SK-N-SH (cell line): ENCODE measurements around the gene SLC35F5.

Experiments used
- EZH2phosphoT487 ChIP-seq: fragments of 200-600 bp; sonication (generic); IDR thresholded peaks from 2 replicates; pipeline ENCODE4 v1.6.1; 2017; ENCODE audit warnings: low read depth, mixed run types, mild to moderate bottlenecking, antibody characterized with exemption, moderate library complexity, borderline replicate concordance
- FOXM1 ChIP-seq: IDR thresholded peaks from 2 replicates; pipeline ENCODE4 v1.4.0; 2012; ENCODE audit warnings: low read depth, mild to moderate bottlenecking
- NFIC ChIP-seq: IDR thresholded peaks from 2 replicates; pipeline ENCODE4 v1.4.0; 2012; ENCODE audit warnings: borderline replicate concordance
- POLR2AphosphoS5 ChIP-seq: IDR thresholded peaks from 2 replicates; pipeline ENCODE4 v1.6.1; 2012; ENCODE audit warnings: low read depth, low read length
- RCOR1 ChIP-seq: fragments of 150-350 bp; IDR thresholded peaks from 2 replicates; pipeline ENCODE4 v1.6.1; 2017; ENCODE audit warnings: antibody characterized with exemption, low read length
- TF ChIP-seq, protein P1 (sequence below): fragments of 200-600 bp; sonication (generic); IDR thresholded peaks from 2 replicates; pipeline ENCODE4 v1.6.1; 2017; ENCODE audit warnings: antibody characterized with exemption, mild to moderate bottlenecking, moderate library complexity
- TF ChIP-seq, protein P2 (sequence below): fragments of 150-350 bp; IDR thresholded peaks from 2 replicates; pipeline ENCODE4 v1.6.1; 2017; ENCODE audit warnings: antibody characterized with exemption, low read length, low read depth, borderline replicate concordance

DNA sequence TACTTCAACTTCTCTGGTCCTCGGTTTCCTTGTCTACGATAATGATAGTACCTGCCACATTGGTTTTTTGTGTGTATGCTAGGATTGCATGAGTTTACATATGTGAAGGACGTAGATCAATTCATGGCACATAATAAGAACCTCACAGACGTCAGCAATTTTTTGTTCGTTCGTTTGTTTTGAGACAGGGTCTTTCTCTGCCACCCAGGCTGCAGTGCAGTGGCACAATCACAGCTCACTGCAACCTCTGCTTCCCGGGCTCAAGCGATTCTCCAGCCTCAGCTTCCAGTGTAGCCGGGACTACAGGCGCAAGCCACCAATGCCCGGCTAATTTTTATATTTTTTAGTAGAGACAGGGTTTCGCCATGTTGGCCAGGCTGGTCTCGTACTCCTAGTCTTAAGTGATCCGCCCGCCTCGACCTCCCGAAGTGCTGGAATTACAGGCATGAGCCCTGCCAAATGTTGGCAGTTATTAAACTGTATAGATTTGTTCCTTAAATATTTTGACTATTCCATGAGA, 756 bp upstream of the SLC35F5 start:
- TF ChIP-seq, protein P1, sequence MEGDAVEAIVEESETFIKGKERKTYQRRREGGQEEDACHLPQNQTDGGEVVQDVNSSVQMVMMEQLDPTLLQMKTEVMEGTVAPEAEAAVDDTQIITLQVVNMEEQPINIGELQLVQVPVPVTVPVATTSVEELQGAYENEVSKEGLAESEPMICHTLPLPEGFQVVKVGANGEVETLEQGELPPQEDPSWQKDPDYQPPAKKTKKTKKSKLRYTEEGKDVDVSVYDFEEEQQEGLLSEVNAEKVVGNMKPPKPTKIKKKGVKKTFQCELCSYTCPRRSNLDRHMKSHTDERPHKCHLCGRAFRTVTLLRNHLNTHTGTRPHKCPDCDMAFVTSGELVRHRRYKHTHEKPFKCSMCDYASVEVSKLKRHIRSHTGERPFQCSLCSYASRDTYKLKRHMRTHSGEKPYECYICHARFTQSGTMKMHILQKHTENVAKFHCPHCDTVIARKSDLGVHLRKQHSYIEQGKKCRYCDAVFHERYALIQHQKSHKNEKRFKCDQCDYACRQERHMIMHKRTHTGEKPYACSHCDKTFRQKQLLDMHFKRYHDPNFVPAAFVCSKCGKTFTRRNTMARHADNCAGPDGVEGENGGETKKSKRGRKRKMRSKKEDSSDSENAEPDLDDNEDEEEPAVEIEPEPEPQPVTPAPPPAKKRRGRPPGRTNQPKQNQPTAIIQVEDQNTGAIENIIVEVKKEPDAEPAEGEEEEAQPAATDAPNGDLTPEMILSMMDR = no peak
- no peak for TF ChIP-seq POLR2AphosphoS5
- TF ChIP-seq, protein P2, sequence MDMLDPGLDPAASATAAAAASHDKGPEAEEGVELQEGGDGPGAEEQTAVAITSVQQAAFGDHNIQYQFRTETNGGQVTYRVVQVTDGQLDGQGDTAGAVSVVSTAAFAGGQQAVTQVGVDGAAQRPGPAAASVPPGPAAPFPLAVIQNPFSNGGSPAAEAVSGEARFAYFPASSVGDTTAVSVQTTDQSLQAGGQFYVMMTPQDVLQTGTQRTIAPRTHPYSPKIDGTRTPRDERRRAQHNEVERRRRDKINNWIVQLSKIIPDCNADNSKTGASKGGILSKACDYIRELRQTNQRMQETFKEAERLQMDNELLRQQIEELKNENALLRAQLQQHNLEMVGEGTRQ = no peak
- TF ChIP-seq FOXM1 = no peak
- TF ChIP-seq NFIC = no peak
- TF ChIP-seq EZH2phosphoT487 = no peak
- no peak for TF ChIP-seq RCOR1
